Endodermal cell (in vitro differentiated cells): Measurements from ENCODE around the gene NTN4. TPM values are rescaled to one million over a fixed set of nuclear protein-coding genes. Genes with fewer than 3 reads are reported as not detected.

Source experiments
- DNase-seq: peaks from one replicate; pipeline ENCODE4 v3.0.0-alpha.2; 2017
- H3K27ac ChIP-seq: 2 replicates; pipeline ENCODE4 v1.5.1; 2013; ENCODE audit warnings: mild to moderate bottlenecking, low read depth, low read length, moderate library complexity
- H3K27me3 ChIP-seq: 2 replicates; pipeline ENCODE4 v1.6.1; 2013; ENCODE audit warnings: mild to moderate bottlenecking, low read length, moderate library complexity; ENCODE audit not compliant: insufficient read depth, control insufficient read depth, poor library complexity, severe bottlenecking
- H3K36me3 ChIP-seq: 2 replicates; pipeline ENCODE4 v1.7.0; 2013; ENCODE audit warnings: mild to moderate bottlenecking, low read length, moderate library complexity; ENCODE audit not compliant: control insufficient read depth, insufficient read depth
- H3K4me1 ChIP-seq: one replicate; pipeline ENCODE4 v1.7.0; 2013; ENCODE audit warnings: low read length; ENCODE audit not compliant: control insufficient read depth, insufficient read depth
- H3K4me3 ChIP-seq: 2 replicates; pipeline ENCODE4 v1.5.1; 2013; ENCODE audit warnings: mild to moderate bottlenecking, low read length, moderate library complexity
- H3K9ac ChIP-seq: 2 replicates; pipeline ENCODE4 v1.6.1; 2013; ENCODE audit warnings: mild to moderate bottlenecking, low read length, moderate library complexity; ENCODE audit not compliant: poor library complexity, severe bottlenecking; ENCODE audit errors: extremely low read depth
- H3K9me3 ChIP-seq: 2 replicates; pipeline ENCODE4 v1.6.1; 2013; ENCODE audit warnings: mild to moderate bottlenecking, low read length, moderate library complexity; ENCODE audit not compliant: control insufficient read depth
- H3K27ac Mint-ChIP-seq: 2 replicates; pipeline ENCODE4 v1.8.0; 2020; ENCODE audit warnings: mixed read lengths
- H3K27me3 Mint-ChIP-seq: 2 replicates; pipeline ENCODE4 v1.8.0; 2021; ENCODE audit warnings: mild to moderate bottlenecking, mixed read lengths; ENCODE audit not compliant: insufficient read depth
- H3K36me3 Mint-ChIP-seq: 2 replicates; pipeline ENCODE4 v1.8.0; 2020; ENCODE audit warnings: low read depth, mixed read lengths
- H3K4me1 Mint-ChIP-seq: 2 replicates; pipeline ENCODE4 v1.8.0; 2020; ENCODE audit warnings: mixed read lengths
- H3K4me3 Mint-ChIP-seq: 2 replicates; pipeline ENCODE4 v1.8.0; 2020; ENCODE audit warnings: mild to moderate bottlenecking, moderate library complexity, mixed read lengths
- H3K9me3 Mint-ChIP-seq: 2 replicates; pipeline ENCODE4 v1.8.0; 2020; ENCODE audit warnings: mild to moderate bottlenecking, mixed read lengths
- CTCF ChIP-seq: fragments of 200-600 bp; sonication (generic); conservative IDR thresholded peaks from 2 replicates; pipeline ENCODE4 v1.5.0; 2021; ENCODE audit warnings: antibody characterized with exemption, mild to moderate bottlenecking
- WGBS, 2 experiments: methylation state at CpG; one replicate each; pipeline versions ENCODE4 v1.1.5 to v1.1.7; 2013; ENCODE audit warnings: missing lambda C conversion rate in 2 of 2, mixed read lengths in 1 of 2; ENCODE audit not compliant: insufficient coverage in 1 of 2, insufficient read length in 1 of 2; 5-methylcytosine and 5-hydroxymethylcytosine counted together
- total RNA-seq, 2 donors: library from RNA; stranded (reverse); fragmentation: NEBNext Ultra II Directional in 1 of 2; extraction: Animal tissue kit (Norgen Biotek cat#: 25700) in 1 of 2; gene quantifications; 2 replicates in 1 of 2; 3 replicates in 1 of 2; pipeline ENCODE4 v1.2.1, GENCODE V29; 2021

The NTN4 gene
- total RNA-seq, 2 donors from 2014 or later: 57.4 to 58.2 TPM

DNA sequence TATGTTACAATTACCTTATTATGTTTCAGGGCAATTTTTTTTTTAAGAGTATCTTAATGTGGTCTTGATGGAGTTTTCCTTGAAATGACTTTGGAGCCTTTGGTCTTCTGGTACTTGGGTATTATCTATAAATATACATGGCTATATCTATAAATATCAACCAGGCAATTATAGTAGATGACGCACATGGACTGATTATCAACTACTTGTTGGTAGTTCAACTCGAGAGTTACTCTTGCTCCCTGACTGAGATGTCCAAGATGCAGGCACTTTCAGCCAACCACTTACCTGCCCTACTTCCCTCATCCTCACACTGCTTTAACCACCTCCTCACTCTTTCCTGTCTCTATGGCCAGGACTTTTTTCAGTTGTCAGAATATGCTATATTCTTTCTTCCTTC lies 85.4 kb downstream of the NTN4 start:
- Histone ChIP-seq H3K4me1 (no peaks in the 10 kb centered on the region), H3K9ac (no peak overlapping the region), H3K9me3 (no peaks in the 10 kb centered on the region), H3K36me3 (peaks cover 91% of the 10 kb centered on the region), H3K4me3 (no peak overlapping the region), H3K27me3 (no peaks in the 10 kb centered on the region), H3K27ac (no peak overlapping the region)
- no peak for TF ChIP-seq CTCF
- Mint-ChIP-seq H3K4me3 (no peak overlapping the region), H3K27ac (no peak overlapping the region), H3K9me3 (no peaks in the 10 kb centered on the region), H3K27me3 (peaks cover 6% of the 10 kb centered on the region), H3K36me3 (peaks cover 82% of the 10 kb centered on the region), H3K4me1 (no peaks in the 10 kb centered on the region)
- 89 to 99% methylated on average over 2 of the region's 2 CpGs for WGBS, 2 experiments
- DNase-seq: no peak

- H3K4me3 Mint-ChIP-seq: no peak overlapping the region
- no peak overlapping the region for H3K27ac Mint-ChIP-seq
- Histone ChIP-seq H3K36me3 (peaks cover 89% of the 10 kb centered on the region), H3K4me3 (no peak overlapping the region), H3K4me1 (no peaks in the 10 kb centered on the region), H3K27me3 (no peaks in the 10 kb centered on the region), H3K27ac (no peak overlapping the region), H3K9ac (no peak overlapping the region), H3K9me3 (no peaks in the 10 kb centered on the region)
- no peaks in the 10 kb centered on the region for H3K4me1 Mint-ChIP-seq
- no peak for TF ChIP-seq CTCF
- 57 to 84% methylated on average over 1 to 3 of the region's 3 CpGs for WGBS, 2 experiments
- peaks cover 6% of the 10 kb centered on the region for H3K27me3 Mint-ChIP-seq
- H3K9me3 Mint-ChIP-seq: no peaks in the 10 kb centered on the region
- H3K36me3 Mint-ChIP-seq: peaks cover 79% of the 10 kb centered on the region
- no peak for DNase-seq
Observed at GRCh38 chr12:95703986-95704385, 86.6 kb downstream of the NTN4 start.

DNA sequence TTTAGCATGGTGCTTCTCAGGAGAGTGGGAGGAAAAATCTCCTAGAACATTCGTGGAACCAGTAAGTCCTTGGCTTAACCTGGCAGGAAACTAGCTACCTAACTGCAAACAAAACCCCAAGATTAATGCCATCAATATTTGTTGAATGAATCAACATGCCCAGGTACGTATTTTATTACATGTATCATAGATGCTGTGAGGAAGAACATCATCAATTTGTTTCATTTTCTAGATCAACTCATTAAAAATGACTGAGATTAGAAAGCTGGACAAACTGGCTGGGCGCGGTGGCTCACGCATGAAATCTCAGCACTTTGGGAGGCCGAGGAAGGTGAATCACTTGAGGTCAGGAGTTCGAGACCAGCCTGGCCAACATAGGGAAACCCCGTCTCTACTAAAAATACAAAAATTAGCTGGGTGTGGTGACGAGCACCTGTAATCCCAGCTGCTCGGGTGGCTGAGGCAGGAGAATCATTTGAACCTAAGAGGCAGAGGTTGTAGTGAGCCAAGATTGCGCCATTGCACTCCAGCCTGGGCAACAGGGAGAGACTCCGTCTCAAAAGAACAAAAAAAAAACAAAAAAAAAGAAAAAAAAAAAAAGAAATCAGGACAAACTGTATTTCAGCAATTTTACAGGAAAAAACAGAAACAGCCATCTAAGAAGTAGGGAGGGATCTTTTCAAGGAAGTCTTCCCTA lies 88.7 kb downstream of the NTN4 start:
- H3K27ac Mint-ChIP-seq: no peak overlapping the region
- Histone ChIP-seq H3K27me3 (no peaks in the 10 kb centered on the region), H3K9ac (no peak overlapping the region), H3K36me3 (peaks cover 90% of the 10 kb centered on the region), H3K4me3 (no peak overlapping the region), H3K9me3 (no peaks in the 10 kb centered on the region), H3K4me1 (no peaks in the 10 kb centered on the region), H3K27ac (no peak overlapping the region)
- no peak for DNase-seq
- no peaks in the 10 kb centered on the region for H3K9me3 Mint-ChIP-seq
- no peak for TF ChIP-seq CTCF
- 95 to 99% methylated on average over 8 to 11 of the region's 12 CpGs for WGBS, 2 experiments
- H3K4me3 Mint-ChIP-seq: no peak overlapping the region
- H3K27me3 Mint-ChIP-seq: peaks cover 6% of the 10 kb centered on the region
- H3K4me1 Mint-ChIP-seq: no peaks in the 10 kb centered on the region
- H3K36me3 Mint-ChIP-seq: peaks cover 80% of the 10 kb centered on the region
